Astrocyte (in vitro differentiated cells and primary cell): ENCODE results near the gene BAHD1.

ENCODE experiments used
- CTCF ChIP-seq: IDR thresholded peaks from 2 replicates; pipeline ENCODE4 v1.5.1; 2011; ENCODE audit warnings: low read depth, mild to moderate bottlenecking, inconsistent platforms, low read length, moderate library complexity; ENCODE audit not compliant: insufficient read depth
- EZH2 ChIP-seq: IDR thresholded peaks from 2 replicates; pipeline ENCODE4 v1.6.1; 2012; ENCODE audit warnings: mild to moderate bottlenecking, low read length, inconsistent platforms; ENCODE audit not compliant: insufficient read depth

- TF ChIP-seq CTCF, result no peak
- peak; percentile 52 for TF ChIP-seq EZH2
These were observed 602 bp upstream of the BAHD1 start for GRCh38 chr15:40439960-40440742.
